GM18511 (cell line): ENCODE results near the gene MSANTD7.
"Not testable (repeated sequence)": the region's sequence is repeated elsewhere in the genome, so short reads cannot be mapped to it uniquely, and the experiment has no call there.

ENCODE experiments used
- ATAC-seq: cut with Tn5 transposase; IDR thresholded peaks from one replicate; pipeline ENCODE4 v1.9.1; 2021; ENCODE audit warnings: mild to moderate bottlenecking, moderate library complexity; ENCODE audit not compliant: unreplicated experiment

MSANTD7 gene

DNA sequence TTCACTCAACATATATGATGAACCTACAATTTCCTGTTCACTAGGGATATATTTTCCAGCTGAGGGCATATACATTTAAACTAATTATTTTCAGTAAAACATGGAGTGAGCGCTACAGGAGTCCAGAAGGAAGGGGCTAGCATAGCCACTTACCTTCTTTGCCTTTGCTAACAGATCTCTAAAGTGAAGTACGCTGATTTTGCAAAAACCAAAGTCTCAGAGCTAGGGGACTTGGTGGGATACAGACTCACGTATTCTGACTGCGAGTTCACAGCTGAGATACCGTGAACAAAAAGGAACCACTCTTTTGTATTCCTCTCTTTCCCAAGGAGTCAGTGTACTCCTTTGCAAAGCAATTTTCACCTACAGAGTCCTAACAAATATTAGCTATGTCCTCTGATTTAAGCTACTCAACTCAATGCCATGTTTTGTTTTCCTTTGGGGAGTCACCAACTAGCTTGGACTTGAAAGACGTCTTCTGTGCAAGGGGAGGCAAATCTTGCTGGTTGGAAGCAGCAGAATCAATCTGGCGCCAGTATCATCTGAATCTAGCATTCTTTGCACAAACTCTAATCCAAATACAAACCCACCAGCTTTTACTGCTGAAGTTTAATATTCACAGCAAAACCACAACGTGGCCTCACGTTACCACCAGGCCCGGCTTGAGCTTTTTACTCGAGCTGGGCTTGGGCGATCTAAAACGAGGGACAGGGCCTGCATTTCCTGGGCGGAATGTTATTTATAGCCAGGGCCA is 926 bp upstream of the MSANTD7 start:
- ATAC-seq, result no peak

- peak; percentile 24 for ATAC-seq
These were observed 637 bp downstream of the MSANTD7 start for GRCh38 chr10:14838582-14839304.

DNA sequence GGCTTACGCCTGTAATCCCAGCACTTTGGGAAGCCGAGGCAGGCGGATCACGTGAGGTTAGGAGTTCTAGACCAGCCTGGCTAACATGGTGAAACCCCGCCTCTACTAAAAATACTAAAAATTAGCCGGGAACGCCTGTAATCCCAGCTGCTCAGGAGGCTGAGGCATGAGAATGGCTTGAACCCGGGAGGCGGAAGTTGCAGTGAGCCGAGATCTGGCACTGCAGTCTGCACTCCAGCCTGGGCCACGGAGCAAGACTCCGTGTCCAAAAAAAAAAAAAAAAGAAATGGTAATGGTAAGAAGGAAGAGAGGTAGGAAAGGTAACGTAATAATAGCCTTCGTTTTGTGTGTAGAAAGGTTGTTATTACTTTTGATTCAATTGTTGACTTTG is 1.2 kb downstream of the MSANTD7 start:
- no peak for ATAC-seq

- no peak for ATAC-seq
These were observed 2.1 kb downstream of the MSANTD7 start for GRCh38 chr10:14840178-14840577.

GRCh38 chr10:14843327-14843988 is 5.4 kb downstream of the MSANTD7 start:
- no peak for ATAC-seq

- ATAC-seq, result no peak
These were observed 6.8 kb downstream of the MSANTD7 start for GRCh38 chr10:14844948-14845347.

- no peak for ATAC-seq
These were observed 14.1 kb downstream of the MSANTD7 start for GRCh38 chr10:14852236-14852635.

DNA sequence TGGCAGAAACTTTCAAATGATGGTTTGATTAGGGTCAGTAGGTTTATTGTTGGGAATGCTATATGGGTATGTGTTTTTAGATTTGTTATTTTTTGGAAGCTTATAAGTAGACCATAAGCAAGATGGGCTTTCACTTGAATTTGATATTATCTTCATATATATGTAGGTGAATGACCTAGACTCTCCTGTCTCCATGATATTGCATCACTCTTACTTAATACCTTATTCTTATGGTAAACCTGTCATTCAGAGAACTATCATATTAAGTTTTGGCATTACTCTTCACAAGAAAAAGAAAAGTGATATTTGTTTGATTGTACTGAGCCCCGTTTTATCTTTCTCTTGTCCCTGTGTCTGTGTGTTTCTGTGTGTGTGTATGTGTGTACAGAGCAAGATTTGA is 17.3 kb downstream of the MSANTD7 start:
- ATAC-seq, result no peak

GRCh38 chr10:14858338-14858960 is 20.3 kb downstream of the MSANTD7 start:
- no peak for ATAC-seq

- no peak for ATAC-seq
These were observed 20.9 kb downstream of the MSANTD7 start for GRCh38 chr10:14859043-14859442.

DNA sequence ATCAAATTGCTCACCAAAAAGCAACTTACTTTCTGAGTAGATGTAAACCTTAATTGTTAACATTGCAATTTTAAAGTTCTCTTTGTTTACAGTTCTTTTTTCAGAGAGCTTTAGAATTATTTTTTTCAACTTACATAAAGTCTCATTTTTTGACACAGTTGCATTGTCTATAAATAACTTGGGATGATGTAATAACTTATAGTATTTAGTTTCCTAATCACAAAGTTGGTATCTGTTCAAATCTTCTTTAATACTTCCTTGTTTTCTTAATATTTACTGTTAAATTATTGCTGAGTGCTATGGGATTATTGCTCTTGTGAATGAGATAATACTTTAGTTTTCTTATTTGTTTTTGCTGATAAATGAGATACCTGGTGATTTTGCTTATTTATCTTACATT is 21.7 kb downstream of the MSANTD7 start:
- ATAC-seq, result no peak

GRCh38 chr10:14860791-14861190 is 22.7 kb downstream of the MSANTD7 start:
- ATAC-seq, result no peak

- not testable (repeated sequence) for ATAC-seq
These were observed 26.4 kb downstream of the MSANTD7 start for GRCh38 chr10:14864466-14864865.

GRCh38 chr10:14864871-14865270 is 26.8 kb downstream of the MSANTD7 start:
- ATAC-seq, result not testable (repeated sequence)

DNA sequence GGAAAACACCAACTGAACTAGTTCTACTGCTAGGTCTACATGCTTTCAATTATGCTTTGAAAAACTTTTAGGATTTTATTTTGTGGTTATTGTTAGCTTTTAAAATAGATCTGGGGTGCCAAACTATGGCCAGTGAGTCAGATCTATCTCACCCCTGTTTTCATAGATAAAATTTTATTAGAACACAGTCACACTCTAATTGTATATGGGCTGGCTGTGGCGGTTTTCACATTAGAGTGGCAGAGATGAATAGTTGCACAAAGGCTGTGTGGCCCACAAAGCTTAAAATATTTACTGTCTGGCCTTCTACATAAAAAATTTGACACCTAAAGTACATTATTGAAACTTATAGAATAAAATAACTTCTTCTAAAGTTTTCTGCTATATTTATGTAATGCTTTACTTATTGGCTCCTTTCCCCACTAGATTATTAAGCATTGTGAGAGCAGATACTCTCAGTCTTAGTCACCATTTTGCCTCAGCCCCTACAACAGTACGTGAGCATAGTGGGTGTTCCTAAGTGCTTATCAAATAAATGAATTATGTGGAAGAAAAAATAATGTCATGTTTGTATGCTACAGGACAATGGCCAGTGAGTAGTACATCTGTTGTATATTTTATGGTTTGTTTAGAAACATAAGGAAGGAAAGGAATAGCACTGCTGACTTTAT is 35.1 kb downstream of the MSANTD7 start:
- peak; percentile 63 for ATAC-seq

GRCh38 chr10:14875941-14876340 is 37.8 kb downstream of the MSANTD7 start:
- ATAC-seq, result no peak

GRCh38 chr10:14876764-14877163 is 38.7 kb downstream of the MSANTD7 start:
- ATAC-seq, result no peak

DNA sequence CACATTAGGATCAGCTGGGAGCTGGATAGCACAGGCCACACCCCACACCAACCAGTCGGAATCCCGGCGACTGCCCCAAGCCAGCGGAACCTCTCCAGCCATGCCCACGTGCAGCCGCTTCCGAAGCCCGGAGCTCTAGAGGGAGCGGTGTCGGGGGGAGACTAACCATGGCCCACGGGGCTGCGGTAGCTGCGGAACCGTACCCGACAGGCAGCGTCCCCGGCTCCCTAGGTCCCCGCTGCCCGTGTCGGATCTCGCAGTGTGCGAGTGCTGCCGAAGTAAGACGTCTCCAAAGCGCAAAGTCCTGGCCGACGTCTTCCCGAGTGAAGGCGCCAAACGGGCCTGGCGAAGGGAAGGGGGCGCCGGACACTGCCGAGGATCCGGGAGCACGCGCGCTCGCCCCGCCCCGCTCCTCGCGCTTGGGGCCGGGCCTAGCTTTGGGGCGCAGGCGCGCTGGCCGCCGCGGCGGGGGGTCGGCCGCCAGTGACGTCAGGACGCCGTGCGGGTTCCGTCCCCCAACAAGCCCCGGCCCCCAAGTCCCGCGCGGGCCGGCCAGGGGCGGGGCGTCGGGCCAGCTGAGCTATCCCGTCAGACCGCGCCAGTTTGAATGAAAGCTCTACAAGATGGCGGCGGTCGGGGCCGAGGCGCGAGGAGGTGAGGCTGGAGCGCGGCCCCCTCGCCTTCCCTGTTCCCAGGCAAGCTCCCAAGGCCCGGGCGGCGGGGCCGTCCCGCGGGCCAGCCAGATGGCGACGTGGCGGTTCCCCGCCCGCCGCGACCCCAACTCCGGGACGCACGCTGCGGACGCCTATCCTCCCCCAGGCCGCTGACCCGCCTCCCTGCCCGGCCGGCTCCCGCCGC is 40.4 kb downstream of the MSANTD7 start, which contains the start of gene SUV39H2:
TSS of gene SUV39H2 (plus strand) at position 601 of the 858 bp plus-strand sequence. CDS start at position 624, 23 bp downstream.
- peak; percentile 91 for ATAC-seq

DNA sequence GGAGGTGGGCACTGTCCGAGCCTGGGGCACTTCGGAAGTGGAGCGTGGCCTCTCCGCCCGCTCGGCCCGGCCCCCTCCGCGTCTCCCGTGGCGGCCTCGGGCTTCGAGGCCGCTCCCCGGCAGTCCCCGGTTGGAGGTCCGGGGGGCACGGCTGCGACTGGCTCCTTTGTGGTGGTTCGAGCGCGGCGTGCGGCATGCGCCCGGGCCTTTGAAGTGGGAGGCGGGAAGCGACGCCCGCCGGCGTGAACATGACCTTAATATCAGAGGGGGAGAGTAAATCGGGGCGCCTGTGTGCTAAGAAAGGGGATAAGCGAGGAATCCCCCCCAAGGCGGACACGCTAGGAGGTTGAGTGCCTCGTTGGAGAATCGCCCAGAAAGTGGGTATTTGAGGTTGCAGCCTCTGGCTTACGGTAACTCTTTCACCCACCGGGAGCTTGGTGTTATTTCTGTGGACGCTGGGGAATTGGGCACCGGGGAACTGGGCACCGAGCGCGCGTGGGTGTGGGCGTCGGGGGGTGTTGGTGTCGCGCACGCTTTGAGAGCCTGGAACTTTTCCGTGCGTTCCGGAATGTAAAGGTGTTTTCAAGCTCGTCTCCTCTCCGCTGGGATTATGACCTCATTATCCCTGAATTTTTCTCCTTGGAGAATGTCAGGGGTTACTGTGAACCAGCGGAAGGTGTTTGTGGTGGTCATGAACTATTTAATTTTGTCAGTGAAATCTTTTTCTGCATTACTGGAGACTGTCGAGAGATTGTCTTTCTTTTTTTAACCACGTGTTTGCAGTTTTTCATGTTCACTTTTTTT is 41.2 kb downstream of the MSANTD7 start:
- ATAC-seq, result peak; percentile 18
